Natural killer cell treated with Interleukin-12 subunit alpha and Interleukin-12 subunit beta and Interleukin-15 and Interleukin-18, amount 100 ng/mL, for 72 hours (primary cell): ENCODE measurements around the gene MT1F. TPM values are rescaled to one million over a fixed set of nuclear protein-coding genes. Genes with fewer than 3 reads are reported as not detected.

Experiments used
- ATAC-seq, 2 donors: fragments of 150-1000 bp; cut with Tn5 transposase in 1 of 2; sonication (Bioruptor Pico), chemical (Tn5 transposase) in 1 of 2; 2 replicates each; pipeline ENCODE4 v1.10.0; 2021
- DNase-seq: peaks from one replicate; pipeline ENCODE4 v3.0.0; 2022; ENCODE audit warnings: low spot score
- H3K27ac Mint-ChIP-seq, 2 donors: 1 replicate in 1 of 2; 2 replicates in 1 of 2; pipeline ENCODE4 v1.8.0; 2022; ENCODE audit warnings: mixed read lengths in 2 of 2, mild to moderate bottlenecking in 1 of 2, moderate library complexity in 1 of 2
- H3K27me3 Mint-ChIP-seq, 2 donors: 1 replicate in 1 of 2; 2 replicates in 1 of 2; pipeline ENCODE4 v1.8.0; 2022; ENCODE audit warnings: mixed read lengths in 2 of 2
- H3K36me3 Mint-ChIP-seq: one replicate; pipeline ENCODE4 v1.8.0; 2022; ENCODE audit warnings: mixed read lengths
- H3K4me1 Mint-ChIP-seq, 2 donors: 1 replicate in 1 of 2; 2 replicates in 1 of 2; pipeline ENCODE4 v1.8.0; 2022; ENCODE audit warnings: low read depth in 2 of 2, mixed read lengths in 2 of 2, mild to moderate bottlenecking in 1 of 2
- H3K4me3 Mint-ChIP-seq: one replicate; pipeline ENCODE4 v1.8.0; 2022; ENCODE audit warnings: mixed read lengths
- H3K9me3 Mint-ChIP-seq: 2 replicates; pipeline ENCODE4 v1.8.0; 2022; ENCODE audit warnings: mixed read lengths
- total RNA-seq, 2 donors: library from RNA; stranded (reverse); gene quantifications; one replicate each; pipeline ENCODE4 v1.2.3, GENCODE V29; 2022

MT1F gene
- total RNA-seq: 10 to 100 TPM; 11.1 to 19.9 TPM

GRCh38 chr16:56657555-56658326 is at the start of gene MT1F:
Gene MT1F (plus strand): TSS chr16:56657959. CDS start chr16:56658059, 100 bp downstream.
- Mint-ChIP-seq H3K4me3 (peak within 1 kb of the TSS; percentile 95), H3K27me3 (peaks cover 15 to 16% of the 10 kb centered on the region in 2 donors), H3K9me3 (no peaks in the 10 kb centered on the region), H3K36me3 (no peaks in the 10 kb centered on the region), H3K4me1 (peaks cover 5 to 18% of the 10 kb centered on the region in 2 donors), H3K27ac (peak within 1 kb of the TSS; percentile 74 to 92)
- peak; percentile 88 to 94 for ATAC-seq
- peak; percentile 67 for DNase-seq

GRCh38 chr16:56608043-56608875 is 49.5 kb upstream of the MT1F start, which contains the start of gene MT2A:
Gene MT2A (plus strand): TSS chr16:56608584. CDS start chr16:56608656, 72 bp downstream.
- Mint-ChIP-seq H3K27ac (peak within 1 kb of the TSS; percentile 89 to 97), H3K4me1 (peaks cover 49 to 56% of the 10 kb centered on the region in 2 donors), H3K27me3 (no peaks in the 10 kb centered on the region), H3K9me3 (no peaks in the 10 kb centered on the region), H3K4me3 (peak within 1 kb of the TSS; percentile 97), H3K36me3 (peaks cover 4% of the 10 kb centered on the region)
- DNase-seq: peak; percentile 97
- peak; percentile 92 for ATAC-seq

- peak overlapping the region; percentile 97 for H3K4me3 Mint-ChIP-seq
- DNase-seq (no peak), ATAC-seq (no peak)
- peaks cover 4% of the 10 kb centered on the region for H3K36me3 Mint-ChIP-seq
- no peaks in the 10 kb centered on the region for H3K9me3 Mint-ChIP-seq
- peaks cover 51 to 60% of the 10 kb centered on the region in 2 donors for H3K4me1 Mint-ChIP-seq
- H3K27me3 Mint-ChIP-seq: no peaks in the 10 kb centered on the region
- H3K27ac Mint-ChIP-seq: peak overlapping the region; percentile 89 to 97
Measured at GRCh38 chr16:56608876-56609462, 48.8 kb upstream of the MT1F start.

- H3K27ac Mint-ChIP-seq: peak overlapping the region; percentile 89 to 97
- peaks cover 4% of the 10 kb centered on the region for H3K36me3 Mint-ChIP-seq
- DNase-seq (peak; percentile 87), ATAC-seq (peak; percentile 32 to 60)
- H3K4me3 Mint-ChIP-seq: peak overlapping the region; percentile 97
- H3K9me3 Mint-ChIP-seq: no peaks in the 10 kb centered on the region
- H3K4me1 Mint-ChIP-seq: peaks cover 57 to 65% of the 10 kb centered on the region in 2 donors
- no peaks in the 10 kb centered on the region for H3K27me3 Mint-ChIP-seq
Measured at GRCh38 chr16:56609463-56609921, 48.3 kb upstream of the MT1F start.

- peak; percentile 93 for DNase-seq
- Mint-ChIP-seq H3K36me3 (peaks cover 4% of the 10 kb centered on the region), H3K27ac (peak overlapping the region; percentile 89 to 97), H3K27me3 (no peaks in the 10 kb centered on the region), H3K9me3 (no peaks in the 10 kb centered on the region), H3K4me3 (peak overlapping the region; percentile 97), H3K4me1 (peaks cover 62 to 69% of the 10 kb centered on the region in 2 donors)
- peak; percentile 59 to 77 for ATAC-seq
Measured at GRCh38 chr16:56610017-56610608, 47.6 kb upstream of the MT1F start.

- peaks cover 68 to 70% of the 10 kb centered on the region in 2 donors for H3K4me1 Mint-ChIP-seq
- H3K36me3 Mint-ChIP-seq: peaks cover 4% of the 10 kb centered on the region
- DNase-seq (no peak), ATAC-seq (peak in 1 of 2 donors; percentile 41)
- no peaks in the 10 kb centered on the region for H3K27me3 Mint-ChIP-seq
- peak overlapping the region; percentile 97 for H3K4me3 Mint-ChIP-seq
- peak overlapping the region; percentile 89 to 97 for H3K27ac Mint-ChIP-seq
- H3K9me3 Mint-ChIP-seq: no peaks in the 10 kb centered on the region
Measured at GRCh38 chr16:56610609-56611111, 47.1 kb upstream of the MT1F start.

- ATAC-seq (no peak), DNase-seq (no peak)
- Mint-ChIP-seq H3K4me1 (peaks cover 65% of the 10 kb centered on the region in 2 donors), H3K9me3 (no peaks in the 10 kb centered on the region), H3K36me3 (peaks cover 4% of the 10 kb centered on the region), H3K27ac (peak overlapping the region; percentile 89 to 97), H3K4me3 (peak overlapping the region; percentile 97), H3K27me3 (no peaks in the 10 kb centered on the region)
Measured at GRCh38 chr16:56611281-56611833, 46.4 kb upstream of the MT1F start.

- Mint-ChIP-seq H3K27me3 (peaks cover 0 to 4% of the 10 kb centered on the region in 2 donors), H3K27ac (peak overlapping the region; percentile 93), H3K36me3 (peaks cover 4% of the 10 kb centered on the region), H3K4me3 (peak overlapping the region; percentile 71), H3K9me3 (no peaks in the 10 kb centered on the region), H3K4me1 (peaks cover 51 to 56% of the 10 kb centered on the region in 2 donors)
- DNase-seq (no peak), ATAC-seq (no peak)
Measured at GRCh38 chr16:56613706-56614105, 44.1 kb upstream of the MT1F start.

GRCh38 chr16:56614549-56614991 is 43.2 kb upstream of the MT1F start:
- Mint-ChIP-seq H3K9me3 (no peaks in the 10 kb centered on the region), H3K4me3 (peak overlapping the region; percentile 71), H3K27me3 (peaks cover 1 to 8% of the 10 kb centered on the region in 2 donors), H3K4me1 (peaks cover 42 to 52% of the 10 kb centered on the region in 2 donors), H3K27ac (peak overlapping the region; percentile 93), H3K36me3 (no peaks in the 10 kb centered on the region)
- DNase-seq: no peak
- ATAC-seq: peak; percentile 9 to 79

GRCh38 chr16:56615353-56615752 is 42.4 kb upstream of the MT1F start:
- Mint-ChIP-seq H3K36me3 (no peaks in the 10 kb centered on the region), H3K27ac (peak overlapping the region; percentile 93), H3K4me1 (peaks cover 36 to 47% of the 10 kb centered on the region in 2 donors), H3K9me3 (no peaks in the 10 kb centered on the region), H3K4me3 (peak overlapping the region; percentile 30), H3K27me3 (peaks cover 2 to 8% of the 10 kb centered on the region in 2 donors)
- no peak for DNase-seq
- ATAC-seq: no peak

- Mint-ChIP-seq H3K4me1 (peaks cover 24 to 34% of the 10 kb centered on the region in 2 donors), H3K27ac (no peak overlapping the region), H3K27me3 (peaks cover 2 to 8% of the 10 kb centered on the region in 2 donors), H3K36me3 (no peaks in the 10 kb centered on the region), H3K9me3 (no peaks in the 10 kb centered on the region), H3K4me3 (peak overlapping the region; percentile 61)
- peak in 1 of 2 donors; percentile 12 for ATAC-seq
- DNase-seq: no peak
Measured at GRCh38 chr16:56616608-56617211, 41.0 kb upstream of the MT1F start.
